ENCODE measurements around the gene GPC6.

GRCh38 chr13:94246495-94246894 lies 1019.9 kb downstream of the GPC6 start:
- TF ChIP-seq CTCF (IDR thresholded peaks at IDR 0.05) (no peak), TCF12 (IDR thresholded peaks at IDR 0.05) (no peak), FOXM1 (IDR thresholded peaks at IDR 0.05; ENCODE audit: low read depth) (no peak), RAD21 (IDR thresholded peaks at IDR 0.05; ENCODE audit: low read length) (no peak)
